Caco-2 (cell line): ENCODE results near the gene NIPSNAP3A. TPM values are rescaled to one million over a fixed set of nuclear protein-coding genes. Genes with fewer than 3 reads are reported as not detected.
A peak's percentile ranks its signal among the peaks of the same experiment; 100 is the strongest.

ENCODE experiments used
- BruUV-seq: library from RNA; stranded (reverse); fragments of 400-500 nt; replicated peaks from 2 replicates; lab custom pipeline; 2021; lab: Mats Ljungman, UMichigan
- CTCF ChIA-PET: fragments of 300-600 bp; sonication (Branson Sonifier 250); formaldehyde crosslinking; loops from one replicate; lab custom pipeline; 2022; ENCODE audit warnings: antibody characterized with exemption; lab: Charles Lee
- POLR2A ChIA-PET: fragments of 300-600 bp; sonication (Branson Sonifier 250); formaldehyde crosslinking; loops from one replicate; lab custom pipeline; 2022; ENCODE audit warnings: antibody characterized with exemption; lab: Charles Lee
- DNase-seq, 2 experiments: peaks; one replicate each; pipeline versions ENCODE4 v3.0.0 to v3.0.0-alpha.2; 2020 to 2022
- H3K27me3 ChIP-seq: replicated peaks from 2 replicates; pipeline ENCODE4 v1.6.0; 2011; ENCODE audit warnings: low read length; ENCODE audit not compliant: control insufficient read depth, insufficient read depth
- H3K36me3 ChIP-seq: 2 replicates; pipeline ENCODE4 v1.5.1; 2011; ENCODE audit warnings: low read length; ENCODE audit not compliant: control insufficient read depth, insufficient read depth
- H3K4me1 ChIP-seq: fragments of 250-450 bp; sonication (Bioruptor Pico); 2 replicates; pipeline ENCODE4 v1.5.1; 2020; ENCODE audit warnings: mild to moderate bottlenecking
- H3K4me3 ChIP-seq: 2 replicates; pipeline ENCODE4 v1.5.1; 2011; ENCODE audit warnings: low read depth, mild to moderate bottlenecking, control low read depth, low read length
- H3K9me3 ChIP-seq: fragments of 250-450 bp; sonication (Bioruptor Pico); 2 replicates; pipeline ENCODE4 v1.5.1; 2020; ENCODE audit warnings: mild to moderate bottlenecking, moderate library complexity
- H3K27ac Mint-ChIP-seq: one replicate; pipeline ENCODE4 v1.8.0; 2022; ENCODE audit warnings: mixed read lengths; ENCODE audit not compliant: unreplicated experiment
- H3K27me3 Mint-ChIP-seq: one replicate; pipeline ENCODE4 v1.8.0; 2022; ENCODE audit warnings: mixed read lengths; ENCODE audit not compliant: insufficient read depth, unreplicated experiment
- H3K36me3 Mint-ChIP-seq: one replicate; pipeline ENCODE4 v1.8.0; 2022; ENCODE audit warnings: mild to moderate bottlenecking, mixed read lengths; ENCODE audit not compliant: insufficient read depth, unreplicated experiment
- H3K4me1 Mint-ChIP-seq: one replicate; pipeline ENCODE4 v1.8.0; 2022; ENCODE audit warnings: low read depth, mixed read lengths; ENCODE audit not compliant: unreplicated experiment
- H3K4me3 Mint-ChIP-seq: one replicate; pipeline ENCODE4 v1.8.0; 2022; ENCODE audit warnings: mild to moderate bottlenecking, moderate library complexity, mixed read lengths; ENCODE audit not compliant: unreplicated experiment
- H3K9me3 Mint-ChIP-seq: one replicate; pipeline ENCODE4 v1.8.0; 2022; ENCODE audit warnings: mixed read lengths; ENCODE audit not compliant: unreplicated experiment
- intact Hi-C: fragments of 100-400 bp; cut with micrococcal nuclease; formaldehyde crosslinking; loops from one replicate; pipeline ENCODE4 v1.10.0; 2022; ENCODE audit not compliant: unreplicated experiment
- total RNA-seq: library from RNA; stranded (reverse); gene quantifications from 2 replicates; pipeline ENCODE4 v1.2.3, GENCODE V29; 2022
- TF ChIP-seq, protein P1 (sequence below), 2 experiments: fragments of 200-600 bp in 1 of 2; IDR thresholded peaks; 1 replicate in 1 of 2; 2 replicates in 1 of 2; pipeline versions ENCODE4 v1.5.1 to v1.8.0; 2011 to 2022; ENCODE audit warnings: antibody characterized with exemption in 1 of 2, control low read depth in 1 of 2, inconsistent platforms in 1 of 2, low read depth in 1 of 2, low read length in 1 of 2, mild to moderate bottlenecking in 1 of 2, moderate library complexity in 1 of 2; ENCODE audit not compliant: insufficient read depth in 1 of 2, severe bottlenecking in 1 of 2, unreplicated experiment in 1 of 2

NIPSNAP3A gene
- total RNA-seq, 1 experiment from 2014 or later, result 19.0 TPM

DNA sequence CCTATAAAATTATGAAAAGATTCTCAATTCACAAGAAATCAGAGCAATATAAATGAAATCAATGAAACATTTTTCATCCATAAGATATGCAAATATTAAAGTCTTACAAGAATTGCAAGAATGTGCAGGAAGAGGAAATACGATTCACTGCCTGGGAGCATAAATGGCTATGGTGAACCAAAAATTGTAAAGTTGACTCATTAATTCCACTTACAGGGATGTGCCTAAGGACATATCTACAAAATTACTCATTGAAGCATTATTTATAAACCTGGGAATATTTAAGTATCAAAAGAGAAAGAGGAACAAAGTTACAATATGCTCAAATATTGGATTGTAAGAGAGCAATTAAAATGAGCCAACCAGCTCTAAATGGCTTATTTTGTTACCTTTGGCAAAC, 6.9 kb upstream of the NIPSNAP3A start:
- Mint-ChIP-seq H3K27me3 (no peaks in the 10 kb centered on the region), H3K27ac (no peak overlapping the region), H3K4me3 (no peak overlapping the region), H3K36me3 (no peaks in the 10 kb centered on the region), H3K4me1 (peaks cover 9% of the 10 kb centered on the region), H3K9me3 (no peaks in the 10 kb centered on the region)
- BruUV-seq, result no TSS peak
- DNase-seq, result no peak
- TF ChIP-seq, protein P1, sequence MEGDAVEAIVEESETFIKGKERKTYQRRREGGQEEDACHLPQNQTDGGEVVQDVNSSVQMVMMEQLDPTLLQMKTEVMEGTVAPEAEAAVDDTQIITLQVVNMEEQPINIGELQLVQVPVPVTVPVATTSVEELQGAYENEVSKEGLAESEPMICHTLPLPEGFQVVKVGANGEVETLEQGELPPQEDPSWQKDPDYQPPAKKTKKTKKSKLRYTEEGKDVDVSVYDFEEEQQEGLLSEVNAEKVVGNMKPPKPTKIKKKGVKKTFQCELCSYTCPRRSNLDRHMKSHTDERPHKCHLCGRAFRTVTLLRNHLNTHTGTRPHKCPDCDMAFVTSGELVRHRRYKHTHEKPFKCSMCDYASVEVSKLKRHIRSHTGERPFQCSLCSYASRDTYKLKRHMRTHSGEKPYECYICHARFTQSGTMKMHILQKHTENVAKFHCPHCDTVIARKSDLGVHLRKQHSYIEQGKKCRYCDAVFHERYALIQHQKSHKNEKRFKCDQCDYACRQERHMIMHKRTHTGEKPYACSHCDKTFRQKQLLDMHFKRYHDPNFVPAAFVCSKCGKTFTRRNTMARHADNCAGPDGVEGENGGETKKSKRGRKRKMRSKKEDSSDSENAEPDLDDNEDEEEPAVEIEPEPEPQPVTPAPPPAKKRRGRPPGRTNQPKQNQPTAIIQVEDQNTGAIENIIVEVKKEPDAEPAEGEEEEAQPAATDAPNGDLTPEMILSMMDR (IDR thresholded peaks at IDR 0.05; ENCODE audit: insufficient read depth in 1 of 2, low read depth in 1 of 2, low read length in 1 of 2, severe bottlenecking in 1 of 2, unreplicated experiment in 1 of 2), result no peak
- POLR2A ChIA-PET, result no interaction called here
- intact Hi-C loops, result loop anchor here (10.0 kb wide), 1 partner anchor 646 kb away; the partner anchor contains the start of gene SMC2
- H3K4me1 ChIP-seq, result peaks cover 11% of the 10 kb centered on the region
- H3K4me3 ChIP-seq, result no peak overlapping the region
- no peaks in the 10 kb centered on the region for H3K27me3 ChIP-seq
- H3K36me3 ChIP-seq, result no peaks in the 10 kb centered on the region
- H3K9me3 ChIP-seq, result 0 out of 2 replicates have a peak, but pooled peaks cover 8% of the 10 kb centered on the region
- CTCF ChIA-PET, result no interaction called here

DNA sequence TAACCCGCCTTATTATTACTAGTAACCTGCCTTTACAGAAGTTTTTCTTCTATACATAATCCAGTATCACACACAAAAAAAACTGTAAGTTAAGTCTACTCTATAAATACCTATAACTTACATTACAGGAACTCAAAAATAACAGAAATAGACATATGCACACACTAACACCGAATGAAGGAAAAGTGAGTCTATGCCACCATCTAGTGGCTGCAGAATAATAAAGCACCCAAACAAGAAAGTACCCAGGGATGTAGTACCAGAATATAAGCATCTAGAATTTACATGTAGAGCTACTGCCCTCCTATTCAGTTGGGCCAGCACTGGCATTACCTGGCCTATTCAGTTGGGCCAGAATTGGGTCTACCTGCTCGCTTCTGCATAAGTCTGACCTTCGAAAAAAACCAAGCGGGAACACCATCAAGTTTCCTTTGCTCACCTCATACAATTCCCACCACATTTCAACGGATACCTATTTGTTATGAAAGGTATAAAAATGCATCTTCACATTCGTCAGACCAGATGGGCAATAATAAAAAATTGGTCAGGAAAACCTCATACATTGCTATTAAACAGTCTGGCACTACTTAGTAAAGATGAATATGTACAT, 4.0 kb upstream of the NIPSNAP3A start:
- no peaks in the 10 kb centered on the region for H3K27me3 ChIP-seq
- POLR2A ChIA-PET, result interaction anchor here (0.6 kb wide), 1 partner anchor 781 kb away, joined by 3 read pairs; no protein-coding TSS in a partner anchor
- peak in 1 of 2 experiments; percentile 66 for DNase-seq
- Mint-ChIP-seq H3K4me1 (peaks cover 20% of the 10 kb centered on the region), H3K27me3 (no peaks in the 10 kb centered on the region), H3K36me3 (peaks cover 5% of the 10 kb centered on the region), H3K4me3 (no peak overlapping the region), H3K9me3 (no peaks in the 10 kb centered on the region), H3K27ac (no peak overlapping the region)
- no peaks in the 10 kb centered on the region for H3K36me3 ChIP-seq
- H3K4me3 ChIP-seq, result no peak overlapping the region
- TF ChIP-seq, protein P1 (IDR thresholded peaks at IDR 0.05; ENCODE audit: insufficient read depth in 1 of 2, low read depth in 1 of 2, low read length in 1 of 2, severe bottlenecking in 1 of 2, unreplicated experiment in 1 of 2), result peak; percentile 59 to 81
- H3K4me1 ChIP-seq, result peaks cover 13% of the 10 kb centered on the region
- BruUV-seq, result no TSS peak
- intact Hi-C loops, result loop anchor here (1.0 to 10.0 kb wide), 7 partner anchors 43 to 649 kb away; partner anchors contain the start of gene SMC2
- CTCF ChIA-PET, result interaction anchor here (0.5 to 0.8 kb wide), 2 partner anchors 247 to 358 kb away, joined by 3 read pairs; no protein-coding TSS in a partner anchor
- H3K9me3 ChIP-seq, result 0 out of 2 replicates have a peak, but pooled peaks cover 5% of the 10 kb centered on the region

DNA sequence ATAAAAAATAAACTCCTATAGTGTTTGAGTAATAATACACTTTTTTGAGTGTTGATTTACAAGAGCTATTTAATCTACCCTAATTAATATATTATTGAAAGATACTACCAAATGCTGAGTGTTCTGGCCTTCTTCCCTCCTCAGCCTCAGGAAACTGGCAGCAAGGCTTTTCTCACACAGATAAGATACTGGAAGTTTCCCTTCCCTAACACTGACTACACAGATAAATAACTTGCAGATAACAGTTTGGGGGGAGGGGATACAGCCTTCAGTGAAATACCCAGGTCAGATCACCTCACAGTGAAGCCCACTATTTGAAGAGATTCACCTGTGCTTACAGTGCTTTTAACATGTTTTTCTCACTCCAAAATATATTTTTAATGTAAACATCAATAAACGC, 1.6 kb upstream of the NIPSNAP3A start:
- H3K36me3 Mint-ChIP-seq, result peaks cover 12% of the 10 kb centered on the region
- TF ChIP-seq, protein P1 (IDR thresholded peaks at IDR 0.05; ENCODE audit: insufficient read depth in 1 of 2, low read depth in 1 of 2, low read length in 1 of 2, severe bottlenecking in 1 of 2, unreplicated experiment in 1 of 2), result no peak
- no peak for DNase-seq
- intact Hi-C loops, result loop anchor here (10.0 kb wide), 1 partner anchor 651 kb away; the partner anchor contains the start of gene SMC2
- CTCF ChIA-PET, result interaction anchor here (1.0 kb wide), 1 partner anchor 59 kb away, joined by 4 read pairs; no protein-coding TSS in a partner anchor
- H3K4me1 ChIP-seq, result peaks cover 13% of the 10 kb centered on the region
- 0 out of 2 replicates have a peak, but pooled peaks cover 5% of the 10 kb centered on the region for H3K9me3 ChIP-seq
- no peaks in the 10 kb centered on the region for H3K27me3 Mint-ChIP-seq
- no peaks in the 10 kb centered on the region for H3K36me3 ChIP-seq
- POLR2A ChIA-PET, result no interaction called here
- no peaks in the 10 kb centered on the region for H3K27me3 ChIP-seq
- no TSS peak for BruUV-seq
- no peak overlapping the region for H3K4me3 Mint-ChIP-seq
- H3K4me3 ChIP-seq, result no peak overlapping the region
- no peaks in the 10 kb centered on the region for H3K9me3 Mint-ChIP-seq
- H3K4me1 Mint-ChIP-seq, result peaks cover 27% of the 10 kb centered on the region
- H3K27ac Mint-ChIP-seq, result no peak overlapping the region
